Activated CD4-positive, alpha-beta T cell treated with anti-CD3 and anti-CD28 coated beads for 4 hours (primary cell): ENCODE results near the gene B2M.
"Not testable (repeated sequence)": the region's sequence is repeated elsewhere in the genome, so short reads cannot be mapped to it uniquely, and the experiment has no call there.

ENCODE experiments used
- DNase-seq, 2 donors: peaks; one replicate each; pipeline ENCODE4 v3.0.0-alpha.2; 2020

B2M gene

GRCh38 chr15:44700676-44701075, 10.6 kb upstream of the B2M start:
- DNase-seq = not testable (repeated sequence)

DNA sequence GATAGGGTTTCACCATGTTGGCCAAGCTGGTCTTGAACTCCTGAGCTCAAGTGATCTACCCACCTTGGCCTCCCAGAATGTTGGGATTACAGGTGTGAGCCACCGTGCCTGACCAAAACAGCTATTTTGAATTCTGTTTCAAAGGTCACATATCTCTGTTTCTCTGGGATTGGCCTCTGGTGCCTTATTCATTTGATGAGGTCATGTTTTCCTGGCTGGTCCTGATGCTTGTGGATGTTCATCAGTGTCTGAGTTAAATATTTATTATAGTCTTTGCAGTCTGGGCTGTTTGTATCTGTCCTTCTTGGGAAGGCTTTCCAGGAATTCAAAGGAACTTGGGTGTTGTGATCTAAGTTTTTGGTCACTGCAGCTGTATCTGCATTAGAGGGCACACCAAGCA, 5.3 kb upstream of the B2M start:
- DNase-seq = no peak

GRCh38 chr15:44706401-44706800, 4.9 kb upstream of the B2M start:
- no peak for DNase-seq

DNA sequence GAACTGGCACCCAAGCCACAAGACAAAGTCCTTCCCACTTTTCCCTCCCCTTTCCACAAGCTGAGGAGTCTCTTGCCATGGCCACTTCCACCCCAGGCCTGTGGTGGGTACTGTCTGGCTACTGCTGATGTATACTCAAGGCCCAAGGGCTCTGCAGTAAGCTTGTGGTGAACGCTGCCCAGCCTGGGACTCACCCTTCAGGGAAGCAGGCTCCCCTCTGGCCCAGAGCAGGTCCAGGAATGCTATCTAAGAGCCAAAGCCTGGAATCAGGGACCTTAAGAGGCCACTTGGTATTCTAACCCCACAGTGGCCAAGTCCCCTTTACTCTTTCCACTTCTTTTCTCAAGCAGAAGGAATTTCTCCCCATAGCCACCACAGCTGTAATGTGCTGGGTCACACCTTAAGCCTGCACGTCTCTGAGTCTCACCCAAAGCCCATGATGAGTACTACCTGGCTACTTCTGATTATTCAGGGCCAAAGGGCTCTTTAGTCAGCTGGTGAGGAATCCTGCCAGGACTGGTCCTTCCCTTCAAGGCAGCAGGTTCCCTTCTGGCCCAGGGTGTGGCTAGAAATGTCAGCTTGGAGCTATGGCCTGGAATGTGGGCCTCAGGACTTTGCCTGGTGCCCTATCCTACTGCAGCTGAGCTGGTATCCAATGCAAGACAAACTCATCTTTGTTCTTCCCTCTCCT, 4.2 kb upstream of the B2M start:
- no peak for DNase-seq

DNA sequence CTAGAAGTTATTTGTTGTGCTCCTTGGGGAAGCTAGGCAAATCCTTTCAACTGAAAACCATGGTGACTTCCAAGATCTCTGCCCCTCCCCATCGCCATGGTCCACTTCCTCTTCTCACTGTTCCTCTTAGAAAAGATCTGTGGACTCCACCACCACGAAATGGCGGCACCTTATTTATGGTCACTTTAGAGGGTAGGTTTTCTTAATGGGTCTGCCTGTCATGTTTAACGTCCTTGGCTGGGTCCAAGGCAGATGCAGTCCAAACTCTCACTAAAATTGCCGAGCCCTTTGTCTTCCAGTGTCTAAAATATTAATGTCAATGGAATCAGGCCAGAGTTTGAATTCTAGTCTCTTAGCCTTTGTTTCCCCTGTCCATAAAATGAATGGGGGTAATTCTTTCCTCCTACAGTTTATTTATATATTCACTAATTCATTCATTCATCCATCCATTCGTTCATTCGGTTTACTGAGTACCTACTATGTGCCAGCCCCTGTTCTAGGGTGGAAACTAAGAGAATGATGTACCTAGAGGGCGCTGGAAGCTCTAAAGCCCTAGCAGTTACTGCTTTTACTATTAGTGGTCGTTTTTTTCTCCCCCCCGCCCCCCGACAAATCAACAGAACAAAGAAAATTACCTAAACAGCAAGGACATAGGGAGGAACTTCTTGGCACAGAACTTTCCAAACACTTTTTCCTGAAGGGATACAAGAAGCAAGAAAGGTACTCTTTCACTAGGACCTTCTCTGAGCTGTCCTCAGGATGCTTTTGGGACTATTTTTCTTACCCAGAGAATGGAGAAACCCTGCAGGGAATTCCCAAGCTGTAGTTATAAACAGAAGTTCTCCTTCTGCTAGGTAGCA, 851 bp upstream of the B2M start:
- peak; percentile 44 to 51 for DNase-seq

GRCh38 chr15:44711743-44712345, 527 bp downstream of the B2M start:
- peak; percentile 57 to 68 for DNase-seq

DNA sequence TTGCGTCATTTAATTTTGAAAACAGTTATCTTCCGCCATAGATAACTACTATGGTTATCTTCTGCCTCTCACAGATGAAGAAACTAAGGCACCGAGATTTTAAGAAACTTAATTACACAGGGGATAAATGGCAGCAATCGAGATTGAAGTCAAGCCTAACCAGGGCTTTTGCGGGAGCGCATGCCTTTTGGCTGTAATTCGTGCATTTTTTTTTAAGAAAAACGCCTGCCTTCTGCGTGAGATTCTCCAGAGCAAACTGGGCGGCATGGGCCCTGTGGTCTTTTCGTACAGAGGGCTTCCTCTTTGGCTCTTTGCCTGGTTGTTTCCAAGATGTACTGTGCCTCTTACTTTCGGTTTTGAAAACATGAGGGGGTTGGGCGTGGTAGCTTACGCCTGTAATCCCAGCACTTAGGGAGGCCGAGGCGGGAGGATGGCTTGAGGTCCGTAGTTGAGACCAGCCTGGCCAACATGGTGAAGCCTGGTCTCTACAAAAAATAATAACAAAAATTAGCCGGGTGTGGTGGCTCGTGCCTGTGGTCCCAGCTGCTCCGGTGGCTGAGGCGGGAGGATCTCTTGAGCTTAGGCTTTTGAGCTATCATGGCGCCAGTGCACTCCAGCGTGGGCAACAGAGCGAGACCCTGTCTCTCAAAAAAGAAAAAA, 1.2 kb downstream of the B2M start:
- peak; percentile 65 to 69 for DNase-seq

GRCh38 chr15:44713006-44713966, 2.0 kb downstream of the B2M start:
- no peak for DNase-seq

GRCh38 chr15:44715142-44715796, 4.0 kb downstream of the B2M start:
- DNase-seq = no peak

DNA sequence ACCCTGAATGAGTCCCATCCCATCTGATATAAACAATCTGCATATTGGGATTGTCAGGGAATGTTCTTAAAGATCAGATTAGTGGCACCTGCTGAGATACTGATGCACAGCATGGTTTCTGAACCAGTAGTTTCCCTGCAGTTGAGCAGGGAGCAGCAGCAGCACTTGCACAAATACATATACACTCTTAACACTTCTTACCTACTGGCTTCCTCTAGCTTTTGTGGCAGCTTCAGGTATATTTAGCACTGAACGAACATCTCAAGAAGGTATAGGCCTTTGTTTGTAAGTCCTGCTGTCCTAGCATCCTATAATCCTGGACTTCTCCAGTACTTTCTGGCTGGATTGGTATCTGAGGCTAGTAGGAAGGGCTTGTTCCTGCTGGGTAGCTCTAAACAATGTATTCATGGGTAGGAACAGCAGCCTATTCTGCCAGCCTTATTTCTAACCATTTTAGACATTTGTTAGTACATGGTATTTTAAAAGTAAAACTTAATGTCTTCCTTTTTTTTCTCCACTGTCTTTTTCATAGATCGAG, 4.5 kb downstream of the B2M start:
- no peak for DNase-seq

- DNase-seq = no peak
Observed at GRCh38 chr15:44716983-44717602, 5.8 kb downstream of the B2M start.

- DNase-seq = no peak
Observed at GRCh38 chr15:44718180-44718926, 7.0 kb downstream of the B2M start.

DNA sequence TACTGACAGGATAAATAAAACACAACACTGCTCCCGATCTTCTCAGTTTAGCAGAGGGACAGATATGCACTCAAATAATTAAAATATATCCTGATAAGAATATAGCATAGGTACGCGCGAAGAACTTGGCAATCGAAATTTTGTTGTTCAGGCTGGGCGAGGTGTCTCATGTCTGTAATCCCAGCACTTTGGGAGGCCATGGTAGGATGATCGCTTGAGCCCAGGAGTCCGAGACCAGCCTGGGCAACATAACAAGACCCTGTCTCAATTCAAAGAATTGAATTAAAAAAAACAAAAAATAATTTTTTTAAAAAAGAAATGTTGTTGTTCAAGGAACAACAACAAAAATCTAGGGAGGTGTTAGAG, 7.6 kb downstream of the B2M start:
- no peak for DNase-seq

GRCh38 chr15:44719293-44719999, 8.1 kb downstream of the B2M start:
- peak; percentile 48 to 57 for DNase-seq

DNA sequence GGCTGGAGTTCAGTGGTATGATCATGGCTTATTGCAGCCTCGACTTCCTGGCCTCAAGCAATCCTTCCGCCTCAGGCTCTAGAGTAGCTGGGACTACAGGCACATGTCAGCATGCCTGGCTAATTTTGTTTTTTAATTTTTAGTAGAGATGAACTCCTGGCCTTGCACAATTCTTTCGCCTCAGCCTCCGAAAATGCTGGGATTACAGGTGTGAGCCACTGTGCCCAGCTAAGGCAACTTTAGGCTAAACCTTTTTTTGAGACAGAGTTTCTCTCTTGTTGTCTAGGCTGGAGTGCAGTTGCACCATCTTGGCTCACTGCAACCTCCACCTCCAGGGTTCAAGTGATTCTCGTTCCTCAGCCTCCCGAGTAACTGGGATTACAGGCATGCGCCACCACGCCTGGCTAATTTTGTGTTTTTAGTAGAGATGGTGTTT, 8.7 kb downstream of the B2M start:
- peak in 1 of 2 donors; percentile 30 for DNase-seq

DNA sequence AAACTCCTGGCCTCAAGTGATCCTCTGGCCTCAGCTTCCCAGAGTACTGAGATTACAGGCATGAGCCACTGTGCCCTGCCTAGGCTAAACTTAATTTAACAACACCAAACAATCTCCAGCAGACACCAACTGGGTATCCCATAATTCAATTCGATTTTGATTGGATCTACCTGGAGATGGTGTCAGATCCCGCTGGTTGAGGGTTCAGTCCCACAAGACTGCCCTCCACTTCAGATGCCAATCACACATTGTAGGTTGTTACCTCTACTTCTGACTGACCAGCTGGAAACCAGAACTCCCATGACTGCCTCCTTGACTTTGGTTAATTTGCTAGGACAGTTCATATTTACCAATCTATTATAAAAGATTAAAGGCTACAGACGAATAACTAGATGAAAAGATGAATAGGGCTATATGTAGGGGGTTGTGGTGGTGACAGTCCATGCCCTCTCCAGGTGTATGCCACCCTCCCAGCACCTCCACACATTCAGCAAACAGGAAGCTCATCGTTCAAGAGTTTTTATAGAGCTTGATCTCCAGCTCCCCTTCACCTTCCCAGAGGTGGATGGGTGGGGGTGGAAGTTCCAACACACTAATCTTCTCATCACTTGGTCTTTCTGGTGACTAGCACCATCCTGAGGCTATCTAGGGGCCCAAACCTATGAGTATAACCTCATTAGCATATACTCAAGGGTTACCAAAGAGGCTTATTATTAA, 9.3 kb downstream of the B2M start:
- peak in 1 of 2 donors; percentile 27 for DNase-seq

- DNase-seq = no peak
Observed at GRCh38 chr15:44722011-44722410, 10.7 kb downstream of the B2M start.

GRCh38 chr15:44726136-44726535, 14.8 kb downstream of the B2M start:
- no peak for DNase-seq
